Body of pancreas (tissue), 2 donors: ENCODE data around the gene REG4. TPM values are rescaled to one million over a fixed set of nuclear protein-coding genes. Genes with fewer than 3 reads are reported as not detected.

Experiments used
- total RNA-seq, 2 donors: library from RNA; depleted of rRNA; stranded (reverse); fragments of >200 nt; gene quantifications; one replicate each; pipeline ENCODE4 v1.1.0, GENCODE V29; 2016

Gene REG4
- total RNA-seq, 2 donors from 2014 or later, result 9.2 to 30.9 TPM

Other genes starting within 250 kb of the REG4 start
- gene ZNF697, start 163.2 kb downstream of the REG4 start, total RNA-seq, result 1 to 10 TPM; 4.9 to 8.6 TPM
- gene PHGDH, start 99.5 kb downstream of the REG4 start, total RNA-seq, result 100 to 1,000 TPM in 1 of 2 donors, 10 to 100 TPM in 1; 75.5 to 101 TPM
- gene HMGCS2, start 42.6 kb downstream of the REG4 start, total RNA-seq, result 1 to 10 TPM in 1 of 2 donors, not detected in 1; 6.0 TPM
- gene ADAM30, start 85.1 kb upstream of the REG4 start, total RNA-seq, result not detected